Skeletal muscle satellite cell (primary cell): Measurements from ENCODE around the gene FUS.

Experiments used
- H3K27me3 ChIP-seq: 2 replicates; pipeline ENCODE4 v1.7.0; 2013; ENCODE audit warnings: low read length; ENCODE audit not compliant: control insufficient read depth, insufficient read depth
- H3K36me3 ChIP-seq: 2 replicates; pipeline ENCODE4 v1.7.0; 2013; ENCODE audit warnings: mild to moderate bottlenecking, control low read depth, low read length; ENCODE audit not compliant: insufficient read depth
- H3K4me1 ChIP-seq: 2 replicates; pipeline ENCODE4 v1.7.0; 2013; ENCODE audit warnings: low read length; ENCODE audit not compliant: control insufficient read depth, insufficient read depth
- H3K4me2 ChIP-seq: 2 replicates; pipeline ENCODE4 v1.7.0; 2013; ENCODE audit warnings: mild to moderate bottlenecking, low read length
- H3K4me3 ChIP-seq: 2 replicates; pipeline ENCODE4 v1.7.0; 2013; ENCODE audit warnings: low read length
- H3K9ac ChIP-seq: 2 replicates; pipeline ENCODE4 v1.7.0; 2013; ENCODE audit warnings: mild to moderate bottlenecking, low read depth, low read length, moderate library complexity
- H3K9me3 ChIP-seq: replicated peaks from 2 replicates; pipeline ENCODE4 v1.7.0; 2013; ENCODE audit warnings: mild to moderate bottlenecking, control low read depth, low read length

The FUS gene

DNA sequence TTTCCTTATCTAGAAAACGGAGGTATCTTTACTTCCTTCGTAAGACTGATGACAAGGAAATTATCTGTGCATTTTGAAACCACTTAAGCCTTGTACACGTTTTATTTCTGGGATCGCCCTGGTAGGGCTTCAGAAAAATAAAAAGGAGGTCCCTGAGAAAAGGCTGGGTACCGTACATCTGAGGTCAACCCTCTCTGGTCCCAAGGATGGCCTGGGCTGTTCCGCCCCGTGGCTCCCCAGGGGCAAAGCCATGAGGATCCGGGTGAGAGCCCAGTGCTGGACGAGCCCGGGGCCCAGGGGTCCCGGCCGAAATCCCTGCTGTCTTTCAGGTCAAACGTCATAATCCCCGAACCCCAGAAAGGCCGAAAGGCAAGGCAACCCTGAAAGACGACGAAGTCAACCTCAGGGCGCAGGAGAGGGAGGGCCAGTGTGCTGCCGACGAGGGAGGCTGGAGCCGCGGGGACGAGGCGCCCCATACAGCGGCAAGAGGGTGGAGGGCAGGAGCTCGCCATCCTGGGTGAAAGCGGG, 656 bp upstream of the FUS start:
- peak overlapping the region; percentile 93 for H3K4me3 ChIP-seq
- H3K27me3 ChIP-seq = no peaks in the 10 kb centered on the region
- peaks cover 34% of the 10 kb centered on the region for H3K36me3 ChIP-seq
- H3K9me3 ChIP-seq = no peaks in the 10 kb centered on the region
- H3K4me1 ChIP-seq = peaks cover 26% of the 10 kb centered on the region
- peak overlapping the region; percentile 92 for H3K4me2 ChIP-seq
- H3K9ac ChIP-seq = peak overlapping the region; percentile 98

DNA sequence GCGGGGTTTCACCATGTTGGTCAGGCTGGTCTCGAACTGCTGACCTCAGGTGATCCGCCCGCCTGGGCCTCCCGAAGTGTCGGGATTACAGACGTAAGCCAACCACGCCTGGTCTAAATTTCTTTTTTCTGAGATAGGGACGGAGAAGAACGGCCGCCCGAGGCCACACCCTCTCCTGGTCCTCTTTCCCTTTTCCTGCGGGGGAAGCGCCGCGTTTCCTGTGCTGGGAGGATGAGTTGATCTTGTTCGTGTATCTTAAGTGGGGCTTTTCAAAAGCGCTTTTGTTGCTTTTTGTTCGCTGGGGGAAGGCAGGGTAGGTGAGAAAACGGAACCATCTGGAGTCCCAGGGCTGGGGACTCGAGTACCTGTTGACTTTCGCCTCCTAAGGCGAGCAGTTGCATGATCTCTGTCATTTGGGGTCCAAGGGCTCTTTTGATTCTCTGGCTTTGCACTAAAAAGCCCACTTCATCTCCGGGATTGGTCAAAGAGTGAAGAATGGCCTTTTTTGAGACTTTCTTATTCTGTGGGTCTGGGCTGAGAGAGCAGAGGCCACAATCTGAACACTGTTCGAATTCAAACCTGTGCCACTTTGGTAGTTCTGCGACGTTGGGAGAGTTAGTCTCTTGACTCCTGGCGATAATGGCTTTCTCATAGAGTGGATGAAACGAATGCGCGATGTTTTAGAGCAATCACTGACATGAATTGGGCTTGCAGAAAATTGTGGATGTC, 1.3 kb downstream of the FUS start:
- peaks cover 26% of the 10 kb centered on the region for H3K4me1 ChIP-seq
- H3K27me3 ChIP-seq = no peaks in the 10 kb centered on the region
- peak overlapping the region; percentile 92 for H3K4me2 ChIP-seq
- H3K9ac ChIP-seq = peak overlapping the region; percentile 98
- H3K9me3 ChIP-seq = no peaks in the 10 kb centered on the region
- peak overlapping the region; percentile 93 for H3K4me3 ChIP-seq
- H3K36me3 ChIP-seq = peaks cover 51% of the 10 kb centered on the region

DNA sequence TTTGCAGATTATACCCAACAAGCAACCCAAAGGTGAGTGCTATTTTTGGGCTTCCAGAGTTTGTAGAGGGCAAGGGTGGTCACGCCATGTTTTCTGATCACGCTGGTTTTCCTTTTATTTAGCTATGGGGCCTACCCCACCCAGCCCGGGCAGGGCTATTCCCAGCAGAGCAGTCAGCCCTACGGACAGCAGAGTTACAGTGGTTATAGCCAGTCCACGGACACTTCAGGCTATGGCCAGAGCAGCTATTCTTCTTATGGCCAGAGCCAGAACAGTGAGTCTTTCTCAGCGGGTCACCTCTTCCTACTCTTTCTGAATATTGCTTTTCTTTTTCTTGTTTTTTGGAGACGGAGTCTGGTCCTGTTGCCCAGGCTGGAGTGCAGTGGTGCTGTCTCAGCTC, 2.5 kb downstream of the FUS start:
- H3K9me3 ChIP-seq = no peaks in the 10 kb centered on the region
- no peaks in the 10 kb centered on the region for H3K27me3 ChIP-seq
- H3K36me3 ChIP-seq = peaks cover 63% of the 10 kb centered on the region
- H3K4me2 ChIP-seq = peak overlapping the region; percentile 92
- H3K4me3 ChIP-seq = peak overlapping the region; percentile 93
- H3K9ac ChIP-seq = peak overlapping the region; percentile 98
- H3K4me1 ChIP-seq = peaks cover 26% of the 10 kb centered on the region

DNA sequence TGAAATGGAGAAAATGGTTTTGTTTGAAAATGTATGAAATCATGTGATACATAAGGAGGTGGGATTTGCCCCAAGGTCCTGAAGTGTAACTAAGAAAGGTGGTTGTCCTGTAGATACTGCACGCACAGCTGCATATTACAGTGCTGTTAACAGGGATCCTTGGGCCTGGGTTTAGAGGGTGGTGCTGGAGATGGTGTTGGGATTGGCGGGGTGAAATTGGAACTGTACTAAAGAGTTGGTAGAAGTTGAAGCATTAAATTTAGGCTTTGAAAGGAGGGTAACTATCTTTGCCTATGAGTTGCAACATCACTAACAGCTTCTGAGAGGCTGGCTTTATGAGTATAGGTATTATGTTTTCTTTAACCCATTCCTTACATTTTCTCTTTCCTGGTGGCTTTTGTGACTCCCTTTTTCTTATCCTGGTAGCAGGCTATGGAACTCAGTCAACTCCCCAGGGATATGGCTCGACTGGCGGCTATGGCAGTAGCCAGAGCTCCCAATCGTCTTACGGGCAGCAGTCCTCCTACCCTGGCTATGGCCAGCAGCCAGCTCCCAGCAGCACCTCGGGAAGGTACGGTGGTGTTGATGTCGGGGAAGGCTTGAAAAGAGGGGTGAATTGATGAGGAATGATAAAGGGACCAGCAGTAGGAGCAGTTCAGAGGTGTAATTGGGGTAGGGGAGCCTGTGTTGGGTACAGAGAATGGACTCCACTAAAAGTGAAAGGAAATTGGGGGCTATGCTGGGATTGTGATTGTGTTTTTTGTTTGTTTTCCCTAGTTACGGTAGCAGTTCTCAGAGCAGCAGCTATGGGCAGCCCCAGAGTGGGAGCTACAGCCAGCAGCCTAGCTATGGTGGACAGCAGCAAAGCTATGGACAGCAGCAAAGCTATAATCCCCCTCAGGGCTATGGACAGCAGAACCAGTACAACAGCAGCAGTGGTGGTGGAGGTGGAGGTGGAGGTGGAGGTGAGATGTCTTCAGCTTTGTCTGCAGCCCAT, 3.8 kb downstream of the FUS start:
- peaks cover 76% of the 10 kb centered on the region for H3K36me3 ChIP-seq
- H3K27me3 ChIP-seq = no peaks in the 10 kb centered on the region
- H3K9ac ChIP-seq = peak overlapping the region; percentile 98

DNA sequence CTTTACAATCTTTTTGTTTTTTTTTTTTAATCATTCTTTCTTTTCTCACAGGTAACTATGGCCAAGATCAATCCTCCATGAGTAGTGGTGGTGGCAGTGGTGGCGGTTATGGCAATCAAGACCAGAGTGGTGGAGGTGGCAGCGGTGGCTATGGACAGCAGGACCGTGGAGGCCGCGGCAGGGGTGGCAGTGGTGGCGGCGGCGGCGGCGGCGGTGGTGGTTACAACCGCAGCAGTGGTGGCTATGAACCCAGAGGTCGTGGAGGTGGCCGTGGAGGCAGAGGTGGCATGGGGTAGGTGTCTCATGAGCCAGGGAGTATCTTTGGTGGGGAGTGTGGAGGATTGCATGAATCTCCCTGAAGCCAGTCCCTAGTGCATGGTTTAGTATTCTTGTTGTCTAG, 4.9 kb downstream of the FUS start:
- Histone ChIP-seq H3K4me2 (no peak overlapping the region), H3K27me3 (no peaks in the 10 kb centered on the region), H3K4me1 (peaks cover 19% of the 10 kb centered on the region), H3K9ac (no peak overlapping the region), H3K36me3 (peaks cover 88% of the 10 kb centered on the region), H3K9me3 (no peaks in the 10 kb centered on the region), H3K4me3 (no peak overlapping the region)

More for the DNA sequence above, 3.8 kb downstream of the FUS start:
- Histone ChIP-seq H3K9me3 (no peaks in the 10 kb centered on the region), H3K4me1 (peaks cover 26% of the 10 kb centered on the region), H3K4me2 (peak overlapping the region; percentile 92), H3K4me3 (peak overlapping the region; percentile 93)

DNA sequence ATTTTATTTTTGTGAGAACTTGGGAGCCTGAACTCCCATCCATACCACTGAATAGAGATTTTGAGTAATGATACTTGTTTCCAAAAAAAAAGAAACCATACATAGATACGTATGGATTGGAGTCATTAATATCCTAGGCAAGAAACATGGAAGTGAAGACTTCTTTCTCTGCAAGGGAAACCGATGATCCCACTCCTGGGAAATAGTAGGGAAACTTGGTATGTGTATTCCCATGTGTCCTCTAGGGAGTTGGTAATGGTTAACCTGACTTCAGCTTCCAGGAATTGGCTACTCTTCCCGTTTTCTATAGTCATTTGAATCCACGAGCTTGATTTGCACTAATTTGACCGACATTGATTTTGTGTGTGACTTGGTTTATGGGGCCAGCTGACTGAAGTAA, 5.4 kb downstream of the FUS start:
- no peak overlapping the region for H3K4me3 ChIP-seq
- H3K9ac ChIP-seq = no peak overlapping the region
- no peaks in the 10 kb centered on the region for H3K27me3 ChIP-seq
- no peak overlapping the region for H3K4me2 ChIP-seq
- no peaks in the 10 kb centered on the region for H3K9me3 ChIP-seq
- H3K4me1 ChIP-seq = peaks cover 19% of the 10 kb centered on the region
- H3K36me3 ChIP-seq = peaks cover 92% of the 10 kb centered on the region

DNA sequence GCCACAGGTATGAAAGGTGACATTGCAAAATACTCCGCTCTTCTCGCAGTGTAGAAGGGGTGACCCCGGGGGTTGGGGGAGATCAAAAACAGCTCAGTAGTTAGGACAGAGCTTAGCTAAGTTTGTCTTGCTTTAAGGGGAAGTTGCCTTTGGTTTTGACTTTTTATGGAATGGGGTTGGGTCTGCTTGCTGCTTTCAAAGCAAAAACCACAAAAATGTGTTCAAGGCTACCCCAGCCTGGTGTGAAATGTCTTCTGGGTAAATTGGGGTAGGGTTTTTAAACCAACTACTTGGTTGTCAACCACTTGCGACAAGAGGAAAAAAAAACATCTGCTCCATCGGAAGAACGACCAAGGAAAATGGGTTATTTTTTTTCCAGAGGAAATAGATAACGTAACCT, 6.2 kb downstream of the FUS start:
- Histone ChIP-seq H3K36me3 (peaks cover 96% of the 10 kb centered on the region), H3K4me3 (no peak overlapping the region), H3K4me1 (peaks cover 19% of the 10 kb centered on the region), H3K27me3 (no peaks in the 10 kb centered on the region), H3K9ac (no peak overlapping the region), H3K4me2 (no peak overlapping the region), H3K9me3 (no peaks in the 10 kb centered on the region)

DNA sequence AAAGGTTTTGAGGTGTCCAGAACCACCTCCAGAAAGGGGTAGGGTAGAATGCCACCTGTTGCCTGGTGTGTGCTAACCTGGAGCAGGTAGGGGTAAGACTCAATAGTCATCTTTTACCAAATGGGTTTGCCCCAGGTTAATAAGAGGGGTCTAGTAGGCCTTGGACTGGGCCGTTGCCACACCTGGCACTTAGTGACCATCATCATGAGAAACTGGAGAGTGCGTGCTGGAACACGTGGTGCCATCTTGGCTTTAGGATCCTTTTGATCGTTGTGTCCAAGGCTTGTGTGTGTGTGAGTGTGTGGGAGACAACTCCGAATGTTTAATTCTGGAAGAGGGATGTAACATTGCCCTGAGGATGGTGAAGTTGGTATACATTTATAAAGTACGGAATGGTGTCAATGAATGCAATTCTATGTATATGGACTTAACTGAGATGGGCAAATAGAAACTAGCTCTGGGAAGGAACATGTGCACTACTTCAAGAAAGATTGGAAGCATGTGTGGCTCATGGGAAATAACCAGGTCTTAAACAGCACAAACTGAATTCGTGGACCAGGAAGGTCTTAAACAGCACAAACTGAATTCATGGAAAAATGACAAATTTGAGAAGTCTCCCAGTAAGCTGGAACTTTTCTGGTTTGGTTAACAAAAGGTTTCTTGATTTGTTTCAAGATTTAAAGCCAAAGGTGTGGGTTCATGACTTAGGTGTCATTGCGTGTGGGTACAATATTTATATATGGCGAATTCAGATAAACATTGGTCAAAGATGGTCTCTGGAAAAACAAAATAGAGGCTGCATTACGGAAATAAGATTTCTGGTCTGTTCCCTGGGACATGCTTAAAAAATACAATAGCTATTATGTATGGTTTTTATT, 7.2 kb downstream of the FUS start:
- Histone ChIP-seq H3K36me3 (peaks cover 98% of the 10 kb centered on the region), H3K4me1 (peaks cover 19% of the 10 kb centered on the region), H3K27me3 (no peaks in the 10 kb centered on the region), H3K9ac (no peak overlapping the region), H3K9me3 (no peaks in the 10 kb centered on the region), H3K4me2 (no peak overlapping the region), H3K4me3 (no peak overlapping the region)

DNA sequence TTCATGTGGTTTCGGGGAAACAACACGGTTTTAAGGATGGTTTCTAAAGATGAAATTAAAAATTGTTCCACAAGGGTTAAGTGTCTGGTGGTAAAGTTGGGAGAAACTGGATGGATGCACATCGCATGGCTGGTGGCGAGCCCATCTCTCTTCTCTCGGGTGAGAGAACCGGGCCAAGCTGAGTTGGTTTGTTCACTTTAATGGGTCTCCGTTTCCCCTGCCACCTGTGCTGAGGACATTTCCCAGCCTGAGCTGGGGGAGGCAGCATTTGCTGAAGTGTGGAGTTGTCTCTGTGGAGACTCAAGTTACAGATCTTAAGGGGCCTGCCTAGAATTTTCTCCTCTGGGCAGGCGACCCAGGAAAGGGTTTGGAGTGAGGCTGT, 7.9 kb downstream of the FUS start:
- H3K9me3 ChIP-seq = no peaks in the 10 kb centered on the region
- no peak overlapping the region for H3K4me2 ChIP-seq
- no peak overlapping the region for H3K9ac ChIP-seq
- no peak overlapping the region for H3K4me3 ChIP-seq
- H3K4me1 ChIP-seq = peaks cover 13% of the 10 kb centered on the region
- no peaks in the 10 kb centered on the region for H3K27me3 ChIP-seq
- peaks cover 98% of the 10 kb centered on the region for H3K36me3 ChIP-seq

DNA sequence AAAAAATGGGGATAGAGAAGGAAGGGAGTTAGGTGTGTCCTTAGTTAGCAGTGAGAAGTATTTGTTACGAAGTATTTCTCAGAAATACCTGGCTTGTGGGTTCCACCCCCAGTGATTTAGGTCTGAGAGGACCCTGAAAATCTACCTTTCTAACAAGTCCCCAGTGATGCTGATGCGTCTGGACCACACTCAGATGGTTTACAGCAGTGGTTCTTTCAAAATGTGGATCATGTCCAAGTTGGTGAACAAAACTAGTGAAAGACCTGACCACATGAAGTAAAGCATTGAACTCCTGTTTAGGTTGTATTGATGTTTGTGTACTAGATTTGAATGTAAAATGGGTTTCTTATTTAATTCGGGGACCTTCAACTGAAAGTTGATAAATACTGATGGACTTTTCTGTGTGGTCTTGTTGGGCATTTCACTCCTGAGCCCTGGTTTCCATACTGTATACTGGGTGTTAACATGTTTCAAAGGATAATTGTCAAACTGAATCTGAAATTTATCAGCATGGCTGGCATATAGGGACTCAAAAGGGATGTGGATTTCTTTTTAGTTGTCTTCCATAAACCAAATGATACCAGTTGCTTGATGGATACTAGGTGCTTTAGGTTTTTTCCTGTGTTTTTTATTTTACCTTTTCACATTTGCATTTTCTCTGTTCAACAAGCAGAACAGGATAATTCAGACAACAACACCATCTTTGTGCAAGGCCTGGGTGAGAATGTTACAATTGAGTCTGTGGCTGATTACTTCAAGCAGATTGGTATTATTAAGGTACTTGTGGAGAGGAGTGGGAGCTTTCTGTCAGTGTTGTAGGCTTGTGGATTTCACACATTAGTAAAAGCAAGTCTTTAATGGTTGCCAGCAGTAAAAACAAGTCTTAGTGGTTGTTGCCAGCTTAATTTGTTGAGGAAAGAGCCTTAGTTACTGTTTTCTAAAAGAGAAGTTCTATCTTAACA, 8.8 kb downstream of the FUS start:
- peaks cover 4% of the 10 kb centered on the region for H3K4me1 ChIP-seq
- H3K27me3 ChIP-seq = no peaks in the 10 kb centered on the region
- H3K4me3 ChIP-seq = no peak overlapping the region
- H3K9me3 ChIP-seq = no peaks in the 10 kb centered on the region
- H3K9ac ChIP-seq = no peak overlapping the region
- no peak overlapping the region for H3K4me2 ChIP-seq
- peaks cover 98% of the 10 kb centered on the region for H3K36me3 ChIP-seq
